ENCODE results near the gene SCAF4. TPM values are rescaled to one million over a fixed set of nuclear protein-coding genes. Genes with fewer than 3 reads are reported as not detected.

The SCAF4 gene
- total RNA-seq, 2 donors from 2014 or later, result 33.3 to 34.2 TPM

DNA sequence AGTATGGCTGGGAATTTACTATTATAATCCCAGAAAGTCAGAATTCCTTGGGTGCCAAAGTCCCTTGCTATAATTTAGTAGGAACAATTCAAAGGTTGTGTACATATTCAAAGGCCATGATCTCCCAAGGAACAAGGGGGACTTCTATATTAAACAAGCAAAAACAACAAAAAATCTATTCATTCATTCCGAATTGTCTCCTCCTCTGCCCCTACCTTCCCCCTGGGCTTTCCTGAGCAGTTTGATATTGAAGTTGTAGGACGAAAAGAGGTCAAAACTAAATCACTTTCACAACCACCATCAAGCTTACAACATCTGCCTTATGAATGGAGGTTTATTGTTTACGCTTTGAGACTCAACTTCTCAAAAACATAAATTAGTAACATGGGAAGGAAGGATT, 107.7 kb downstream of the SCAF4 start:
- intact Hi-C loops (cut with DNase I, micrococcal nuclease), result no loop called here
- ATAC-seq, result no peak
- DNase-seq, result no peak

- no peak for ATAC-seq
- intact Hi-C loops (cut with DNase I, micrococcal nuclease), result no loop called here
- DNase-seq, result no peak
Measured at GRCh38 chr21:31623664-31624063, 108.3 kb downstream of the SCAF4 start.

DNA sequence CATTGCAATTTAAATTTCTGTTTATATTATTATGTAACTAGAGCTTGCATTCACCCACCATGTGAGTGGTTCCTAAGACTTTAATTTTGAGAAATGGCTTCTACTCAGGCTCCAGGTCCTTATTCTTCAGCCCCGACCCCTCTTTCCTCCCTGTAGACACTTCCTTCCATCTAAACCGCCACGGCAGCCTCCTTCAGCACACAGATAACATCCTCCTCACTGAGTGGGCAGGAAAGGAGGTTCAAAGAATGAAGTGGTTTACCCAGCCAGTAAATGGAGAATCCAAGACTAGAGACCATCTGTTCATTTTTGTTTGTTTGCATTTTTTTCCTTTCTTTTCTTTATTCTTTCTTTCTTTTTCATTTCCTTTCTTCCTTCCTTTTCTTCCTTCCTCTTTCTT, 109.5 kb downstream of the SCAF4 start:
- ATAC-seq (no peak), DNase-seq (no peak)
- intact Hi-C loops (cut with DNase I, micrococcal nuclease), result no loop called here

Other genes with a start within 250 kb of the SCAF4 start
- 100 to 1,000 TPM; 274 to 339 TPM for gene SOD1, start 72.4 kb downstream of the SCAF4 start, total RNA-seq
- 1 to 10 TPM; 7.1 to 9.0 TPM for gene HUNK, start 140.9 kb upstream of the SCAF4 start, total RNA-seq